Epithelial cell of esophagus (primary cell): ENCODE data around the gene CLSTN2.
A peak's percentile ranks its signal among the peaks of the same experiment; 100 is the strongest.

Experiments
- DNase-seq: peaks from one replicate; pipeline ENCODE4 v3.0.0; 2010; ENCODE audit warnings: low read depth
- H3K4me3 ChIP-seq: 2 replicates; pipeline ENCODE4 v1.5.1; 2011; ENCODE audit warnings: mild to moderate bottlenecking, low read length, control low read depth
- TF ChIP-seq, protein P1 (sequence below): IDR thresholded peaks from 2 replicates; pipeline ENCODE4 v1.5.1; 2011; ENCODE audit warnings: low read depth, mild to moderate bottlenecking, low read length, control low read depth, inconsistent platforms; ENCODE audit not compliant: insufficient read depth; ENCODE audit errors: missing control alignments

Gene CLSTN2

DNA sequence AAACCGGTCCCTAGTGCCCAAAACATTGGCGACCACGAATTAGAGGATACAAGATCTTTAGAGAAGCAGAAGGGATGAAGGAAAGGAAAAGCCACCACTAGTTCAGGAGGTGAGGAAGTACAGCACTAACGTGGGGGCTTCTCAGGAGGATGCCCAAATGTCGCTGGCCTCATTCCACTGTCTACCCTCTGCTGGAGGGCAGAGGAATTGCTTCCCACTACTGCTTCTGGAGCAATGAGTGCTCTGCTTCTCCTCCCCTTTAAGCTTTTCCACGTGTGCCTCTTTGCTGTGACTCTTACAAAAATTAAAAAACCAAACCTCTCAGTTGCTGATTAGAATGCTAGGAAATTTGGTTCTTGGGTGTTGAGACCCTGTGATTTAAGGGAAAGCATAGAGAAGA is 281.3 kb downstream of the CLSTN2 start:
- DNase-seq: peak; percentile 6
- no peak overlapping the region for H3K4me3 ChIP-seq
- TF ChIP-seq, protein P1, sequence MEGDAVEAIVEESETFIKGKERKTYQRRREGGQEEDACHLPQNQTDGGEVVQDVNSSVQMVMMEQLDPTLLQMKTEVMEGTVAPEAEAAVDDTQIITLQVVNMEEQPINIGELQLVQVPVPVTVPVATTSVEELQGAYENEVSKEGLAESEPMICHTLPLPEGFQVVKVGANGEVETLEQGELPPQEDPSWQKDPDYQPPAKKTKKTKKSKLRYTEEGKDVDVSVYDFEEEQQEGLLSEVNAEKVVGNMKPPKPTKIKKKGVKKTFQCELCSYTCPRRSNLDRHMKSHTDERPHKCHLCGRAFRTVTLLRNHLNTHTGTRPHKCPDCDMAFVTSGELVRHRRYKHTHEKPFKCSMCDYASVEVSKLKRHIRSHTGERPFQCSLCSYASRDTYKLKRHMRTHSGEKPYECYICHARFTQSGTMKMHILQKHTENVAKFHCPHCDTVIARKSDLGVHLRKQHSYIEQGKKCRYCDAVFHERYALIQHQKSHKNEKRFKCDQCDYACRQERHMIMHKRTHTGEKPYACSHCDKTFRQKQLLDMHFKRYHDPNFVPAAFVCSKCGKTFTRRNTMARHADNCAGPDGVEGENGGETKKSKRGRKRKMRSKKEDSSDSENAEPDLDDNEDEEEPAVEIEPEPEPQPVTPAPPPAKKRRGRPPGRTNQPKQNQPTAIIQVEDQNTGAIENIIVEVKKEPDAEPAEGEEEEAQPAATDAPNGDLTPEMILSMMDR: peak; percentile 58

DNA sequence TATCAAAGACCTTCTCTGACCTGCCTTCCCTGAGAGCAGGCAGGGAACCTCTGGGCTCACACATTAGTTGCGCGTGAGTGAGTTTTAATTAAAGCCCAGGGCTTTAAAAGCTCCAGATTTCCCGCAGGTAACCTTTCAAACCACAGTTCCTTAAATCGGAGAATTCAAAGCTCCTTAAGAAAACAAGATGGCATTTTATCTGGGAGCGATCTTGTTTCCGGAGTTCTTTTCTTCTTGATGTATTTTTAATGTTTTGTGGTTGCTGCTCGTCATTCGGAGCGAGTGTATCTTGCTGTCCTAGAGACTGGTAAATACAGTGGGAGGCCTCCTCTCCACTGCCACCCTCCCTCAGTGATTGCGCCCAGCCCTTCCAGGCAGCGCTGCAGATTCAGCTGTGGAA is 284.3 kb downstream of the CLSTN2 start:
- H3K4me3 ChIP-seq: no peak overlapping the region
- TF ChIP-seq, protein P1: no peak

DNA sequence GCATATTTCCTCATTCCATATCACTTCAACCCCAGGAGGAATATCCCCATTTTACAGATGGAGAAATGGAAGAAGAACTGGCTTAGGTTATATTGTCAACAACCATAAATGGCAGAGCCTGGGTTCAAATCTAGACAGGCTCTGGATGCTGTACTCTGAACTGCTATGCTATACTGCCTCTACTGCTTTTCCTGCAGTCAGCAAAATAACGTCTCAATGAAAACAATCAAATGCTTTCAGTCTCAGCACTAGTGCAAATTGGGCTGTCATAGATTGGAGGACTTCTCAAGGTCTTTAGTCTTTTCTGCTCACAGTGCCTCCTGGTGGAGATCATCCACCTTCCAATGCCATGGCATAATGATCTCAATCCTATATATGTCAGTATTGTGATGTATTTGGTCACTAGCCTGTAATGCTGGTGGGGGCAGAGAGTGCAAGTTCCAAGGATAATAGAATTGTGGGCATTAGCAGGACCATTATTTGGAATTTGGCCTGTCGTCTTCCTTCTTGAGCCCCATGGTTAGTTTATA is 285.0 kb downstream of the CLSTN2 start:
- no peak for DNase-seq
- H3K4me3 ChIP-seq: no peak overlapping the region
- TF ChIP-seq, protein P1: no peak

More for the DNA sequence above, 284.3 kb downstream of the CLSTN2 start:
- no peak for DNase-seq

DNA sequence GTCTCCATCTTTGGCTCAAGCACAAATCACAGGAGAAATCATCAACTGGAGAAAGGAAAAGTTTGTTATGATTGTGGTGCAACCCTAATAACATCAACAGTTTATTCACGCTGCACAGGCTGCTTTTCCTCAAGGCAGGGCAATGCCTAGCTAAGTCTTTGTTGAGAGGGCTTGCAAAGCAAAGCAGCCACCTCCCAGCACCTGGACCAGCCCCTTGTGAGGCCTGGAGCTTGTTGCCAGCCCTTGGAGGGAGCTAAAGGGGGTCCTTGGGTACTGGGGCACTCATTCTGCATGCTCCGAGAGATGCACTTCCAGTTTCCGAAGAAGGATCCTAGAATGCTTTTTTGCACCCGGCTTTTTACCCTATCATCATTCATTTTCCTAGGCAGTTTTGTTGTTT is 288.2 kb downstream of the CLSTN2 start:
- TF ChIP-seq, protein P1: no peak
- no peak for DNase-seq
- no peak overlapping the region for H3K4me3 ChIP-seq

DNA sequence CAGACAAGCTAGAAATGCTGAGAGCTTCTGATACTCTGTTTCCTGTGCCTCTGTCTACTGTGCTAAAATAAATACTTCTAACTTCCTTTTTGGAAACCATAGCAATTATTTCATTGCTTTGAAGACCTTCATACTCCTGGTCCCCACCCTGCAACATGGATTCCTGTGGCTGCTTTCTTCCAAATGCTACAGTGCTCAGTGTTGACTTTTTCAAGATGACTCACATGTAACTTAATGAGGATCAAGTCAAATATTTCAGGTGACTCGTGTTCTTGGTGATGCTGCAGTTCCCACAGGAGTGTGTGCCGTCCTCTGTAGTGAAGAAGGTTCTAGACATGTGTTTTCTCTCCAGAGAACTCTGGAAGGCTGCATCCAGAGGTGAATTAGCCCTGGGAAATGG is 288.6 kb downstream of the CLSTN2 start:
- TF ChIP-seq, protein P1: no peak
- DNase-seq: peak; percentile 45
- no peak overlapping the region for H3K4me3 ChIP-seq

DNA sequence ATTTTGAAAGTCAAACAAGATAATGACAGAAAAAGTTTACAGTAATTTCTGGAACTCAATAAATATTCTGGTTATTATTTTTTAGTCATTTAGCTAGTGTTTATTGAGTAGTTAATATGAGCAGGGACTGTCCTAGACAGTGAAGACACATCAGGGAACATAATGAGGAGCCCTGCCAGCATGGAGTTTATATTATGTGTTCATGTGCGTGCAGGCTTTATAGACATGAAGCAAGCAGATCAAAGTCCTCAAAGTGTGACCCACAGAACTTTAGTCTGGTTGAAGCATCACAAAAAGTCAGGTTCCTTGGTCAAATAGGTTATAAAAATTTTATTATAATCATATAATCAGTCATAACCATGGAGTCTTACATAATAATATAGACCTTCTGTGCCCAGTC is 289.3 kb downstream of the CLSTN2 start:
- H3K4me3 ChIP-seq: no peak overlapping the region
- TF ChIP-seq, protein P1: no peak
- no peak for DNase-seq

DNA sequence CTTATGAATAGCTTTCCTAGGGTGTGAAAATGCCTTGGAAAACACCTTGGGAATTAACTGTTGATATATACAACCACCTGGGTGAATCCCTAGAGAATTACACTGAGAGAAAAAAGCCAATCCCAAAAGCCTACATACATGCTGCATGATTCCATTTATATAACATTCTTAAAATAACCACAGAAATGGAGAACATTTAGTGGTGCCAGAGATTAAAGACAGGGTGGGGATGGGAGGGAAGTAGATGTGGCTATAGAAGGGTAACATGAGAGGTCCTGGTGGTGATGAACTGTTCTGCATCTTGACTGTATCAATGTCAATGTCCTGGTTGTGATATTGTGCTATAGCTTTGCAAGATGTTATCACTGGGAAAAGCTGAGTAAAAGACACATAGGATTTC is 291.0 kb downstream of the CLSTN2 start:
- H3K4me3 ChIP-seq: no peak overlapping the region
- TF ChIP-seq, protein P1: no peak
- DNase-seq: no peak
